Astrocyte (in vitro differentiated cells and primary cell): ENCODE data around the gene ANKRD9. TPM values are rescaled to one million over a fixed set of nuclear protein-coding genes. Genes with fewer than 3 reads are reported as not detected.

Experiments
- DNase-seq: peaks from one replicate; pipeline ENCODE4 v3.0.0-alpha.2; 2010; ENCODE audit warnings: low read depth
- FAIRE-seq: peaks from 2 replicates; lab custom pipeline; 2011; peaks lifted over from hg19 to GRCh38; lab: Jason Lieb, UNC
- H2AFZ ChIP-seq: 2 replicates; pipeline ENCODE4 v1.6.0; 2012; ENCODE audit warnings: low read depth, low read length, inconsistent platforms
- H3K27ac ChIP-seq: 2 replicates; pipeline ENCODE4 v1.5.1; 2011; ENCODE audit warnings: low read depth, low read length, inconsistent platforms
- H3K27me3 ChIP-seq: 2 replicates; pipeline ENCODE4 v1.6.0; 2011; ENCODE audit warnings: low read length, inconsistent platforms; ENCODE audit not compliant: insufficient read depth
- H3K36me3 ChIP-seq: 2 replicates; pipeline ENCODE4 v1.5.1; 2011; ENCODE audit warnings: low read length, inconsistent platforms; ENCODE audit not compliant: insufficient read depth
- H3K4me1 ChIP-seq: 2 replicates; pipeline ENCODE4 v1.5.1; 2011; ENCODE audit warnings: low read length, inconsistent platforms; ENCODE audit not compliant: insufficient read depth
- H3K4me2 ChIP-seq: 2 replicates; pipeline ENCODE4 v1.6.0; 2012; ENCODE audit warnings: low read length, inconsistent platforms
- H3K4me3 ChIP-seq: 2 replicates; pipeline ENCODE4 v1.5.1; 2011; ENCODE audit warnings: low read depth, mild to moderate bottlenecking, low read length, inconsistent platforms; ENCODE audit not compliant: insufficient read depth
- H3K79me2 ChIP-seq: 2 replicates; pipeline ENCODE4 v1.6.0; 2012; ENCODE audit warnings: mild to moderate bottlenecking, low read length, inconsistent platforms; ENCODE audit not compliant: insufficient read depth
- H3K9ac ChIP-seq: 2 replicates; pipeline ENCODE4 v1.6.0; 2012; ENCODE audit warnings: mild to moderate bottlenecking, low read length, inconsistent platforms
- H3K9me3 ChIP-seq: 2 replicates; pipeline ENCODE4 v1.5.1; 2012; ENCODE audit warnings: low read depth, mild to moderate bottlenecking, low read length, inconsistent platforms; ENCODE audit not compliant: insufficient read depth
- H4K20me1 ChIP-seq: 2 replicates; pipeline ENCODE4 v1.6.0; 2012; ENCODE audit warnings: low read length, inconsistent platforms; ENCODE audit not compliant: insufficient read depth
- H3K27ac Mint-ChIP-seq: one replicate; pipeline ENCODE4 v1.8.0; 2021; ENCODE audit warnings: mild to moderate bottlenecking, mixed read lengths; ENCODE audit not compliant: unreplicated experiment
- H3K27me3 Mint-ChIP-seq: one replicate; pipeline ENCODE4 v1.8.0; 2021; ENCODE audit warnings: low read depth, mixed read lengths; ENCODE audit not compliant: unreplicated experiment
- H3K36me3 Mint-ChIP-seq: one replicate; pipeline ENCODE4 v1.8.0; 2021; ENCODE audit warnings: low read depth, mixed read lengths; ENCODE audit not compliant: unreplicated experiment
- H3K4me1 Mint-ChIP-seq: one replicate; pipeline ENCODE4 v1.8.0; 2021; ENCODE audit warnings: low read depth, mixed read lengths; ENCODE audit not compliant: unreplicated experiment
- H3K4me3 Mint-ChIP-seq: one replicate; pipeline ENCODE4 v1.8.0; 2021; ENCODE audit warnings: mild to moderate bottlenecking, moderate library complexity, mixed read lengths; ENCODE audit not compliant: unreplicated experiment
- H3K9me3 Mint-ChIP-seq: one replicate; pipeline ENCODE4 v1.8.0; 2021; ENCODE audit warnings: mild to moderate bottlenecking, mixed read lengths; ENCODE audit not compliant: unreplicated experiment
- EZH2 ChIP-seq: IDR thresholded peaks from 2 replicates; pipeline ENCODE4 v1.6.1; 2012; ENCODE audit warnings: mild to moderate bottlenecking, low read length, inconsistent platforms; ENCODE audit not compliant: insufficient read depth
- total RNA-seq: library from RNA; stranded (reverse); gene quantifications from 2 replicates; pipeline ENCODE4 v1.2.1, GENCODE V29; 2021
- TF ChIP-seq, protein P1 (sequence below): IDR thresholded peaks from 2 replicates; pipeline ENCODE4 v1.5.1; 2011; ENCODE audit warnings: low read depth, mild to moderate bottlenecking, inconsistent platforms, low read length, moderate library complexity; ENCODE audit not compliant: insufficient read depth

The ANKRD9 gene
- total RNA-seq, 1 donor from 2014 or later, result 9.4 TPM

- peak overlapping the region; percentile 72 for H3K9ac ChIP-seq
- no peaks in the 10 kb centered on the region for H3K9me3 ChIP-seq
- H3K4me2 ChIP-seq, result peak overlapping the region; percentile 97
- H3K4me3 ChIP-seq, result peak overlapping the region; percentile 59
- H4K20me1 ChIP-seq, result no peaks in the 10 kb centered on the region
- H3K27ac ChIP-seq, result no peak overlapping the region
- H3K9me3 Mint-ChIP-seq, result no peaks in the 10 kb centered on the region
- peaks cover 4% of the 10 kb centered on the region for H3K4me1 ChIP-seq
- H3K36me3 ChIP-seq, result no peaks in the 10 kb centered on the region
- no peaks in the 10 kb centered on the region for H3K4me1 Mint-ChIP-seq
- no peaks in the 10 kb centered on the region for H3K36me3 Mint-ChIP-seq
- H3K79me2 ChIP-seq, result no peaks in the 10 kb centered on the region
- peak overlapping the region; percentile 99 for H2AFZ ChIP-seq
- peak overlapping the region; percentile 80 for H3K4me3 Mint-ChIP-seq
- TF ChIP-seq EZH2, result no peak
- no peak overlapping the region for H3K27ac Mint-ChIP-seq
- peaks cover 7% of the 10 kb centered on the region for H3K27me3 Mint-ChIP-seq
- FAIRE-seq (no peak), DNase-seq (no peak)
- H3K27me3 ChIP-seq, result no peaks in the 10 kb centered on the region
These were observed 8.0 kb upstream of the ANKRD9 start for GRCh38 chr14:102517392-102518062.

DNA sequence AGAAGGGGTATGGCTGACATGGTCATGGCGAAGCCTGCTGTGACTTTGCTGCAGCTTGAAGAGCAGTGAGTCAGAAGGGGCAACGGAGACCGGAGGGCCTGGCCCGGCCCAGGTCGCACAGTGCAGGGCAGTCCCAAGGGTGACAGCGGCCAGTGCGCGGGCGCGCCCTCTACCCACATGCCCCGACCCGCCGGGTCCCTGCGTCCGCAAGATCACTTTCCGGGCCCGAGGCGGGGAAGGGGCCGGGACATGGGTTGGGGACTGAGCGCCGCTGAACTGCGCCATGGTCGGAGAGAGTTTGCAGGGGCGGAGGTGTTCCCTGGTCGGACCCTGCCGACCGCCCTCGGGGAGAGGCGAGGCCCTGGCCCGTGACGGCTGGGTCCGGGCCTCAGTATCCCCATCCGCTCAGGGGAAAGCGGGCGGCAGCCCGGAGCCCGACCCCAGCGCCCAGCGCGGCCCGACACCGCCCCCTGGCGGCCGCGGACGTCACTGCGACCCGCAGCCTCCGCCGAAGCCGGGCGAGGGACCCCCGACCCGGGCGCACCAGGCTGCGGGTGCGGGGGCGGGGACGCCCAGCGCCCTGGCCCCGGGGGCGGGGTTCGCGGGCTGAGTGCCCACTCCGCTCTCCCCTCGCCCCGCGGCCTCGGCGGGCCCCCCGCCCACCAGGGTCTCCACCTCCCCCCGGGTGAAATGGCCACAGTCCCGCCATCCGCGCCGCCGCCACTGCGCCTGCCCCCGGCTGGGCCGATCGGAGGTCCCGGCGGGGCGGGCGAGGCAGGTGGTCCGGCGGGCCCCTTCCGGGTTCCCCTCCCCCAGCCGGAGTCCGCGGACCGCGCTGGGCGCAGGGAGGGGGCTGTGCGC lies 7.2 kb upstream of the ANKRD9 start:
- Mint-ChIP-seq H3K27me3 (peaks cover 7% of the 10 kb centered on the region), H3K9me3 (no peaks in the 10 kb centered on the region), H3K36me3 (no peaks in the 10 kb centered on the region), H3K4me1 (no peaks in the 10 kb centered on the region), H3K27ac (no peak overlapping the region), H3K4me3 (peak overlapping the region; percentile 87)
- Histone ChIP-seq H3K4me3 (peak overlapping the region; percentile 59), H3K4me1 (peaks cover 4% of the 10 kb centered on the region), H4K20me1 (no peaks in the 10 kb centered on the region), H3K27ac (no peak overlapping the region), H3K4me2 (peak overlapping the region; percentile 97), H2AFZ (peak overlapping the region; percentile 99), H3K9ac (peak overlapping the region; percentile 72), H3K27me3 (no peaks in the 10 kb centered on the region), H3K79me2 (no peaks in the 10 kb centered on the region), H3K36me3 (no peaks in the 10 kb centered on the region), H3K9me3 (no peaks in the 10 kb centered on the region)
- TF ChIP-seq, protein P1, sequence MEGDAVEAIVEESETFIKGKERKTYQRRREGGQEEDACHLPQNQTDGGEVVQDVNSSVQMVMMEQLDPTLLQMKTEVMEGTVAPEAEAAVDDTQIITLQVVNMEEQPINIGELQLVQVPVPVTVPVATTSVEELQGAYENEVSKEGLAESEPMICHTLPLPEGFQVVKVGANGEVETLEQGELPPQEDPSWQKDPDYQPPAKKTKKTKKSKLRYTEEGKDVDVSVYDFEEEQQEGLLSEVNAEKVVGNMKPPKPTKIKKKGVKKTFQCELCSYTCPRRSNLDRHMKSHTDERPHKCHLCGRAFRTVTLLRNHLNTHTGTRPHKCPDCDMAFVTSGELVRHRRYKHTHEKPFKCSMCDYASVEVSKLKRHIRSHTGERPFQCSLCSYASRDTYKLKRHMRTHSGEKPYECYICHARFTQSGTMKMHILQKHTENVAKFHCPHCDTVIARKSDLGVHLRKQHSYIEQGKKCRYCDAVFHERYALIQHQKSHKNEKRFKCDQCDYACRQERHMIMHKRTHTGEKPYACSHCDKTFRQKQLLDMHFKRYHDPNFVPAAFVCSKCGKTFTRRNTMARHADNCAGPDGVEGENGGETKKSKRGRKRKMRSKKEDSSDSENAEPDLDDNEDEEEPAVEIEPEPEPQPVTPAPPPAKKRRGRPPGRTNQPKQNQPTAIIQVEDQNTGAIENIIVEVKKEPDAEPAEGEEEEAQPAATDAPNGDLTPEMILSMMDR, result peak; percentile 40
- TF ChIP-seq EZH2, result no peak
- DNase-seq (no peak), FAIRE-seq (no peak)

DNA sequence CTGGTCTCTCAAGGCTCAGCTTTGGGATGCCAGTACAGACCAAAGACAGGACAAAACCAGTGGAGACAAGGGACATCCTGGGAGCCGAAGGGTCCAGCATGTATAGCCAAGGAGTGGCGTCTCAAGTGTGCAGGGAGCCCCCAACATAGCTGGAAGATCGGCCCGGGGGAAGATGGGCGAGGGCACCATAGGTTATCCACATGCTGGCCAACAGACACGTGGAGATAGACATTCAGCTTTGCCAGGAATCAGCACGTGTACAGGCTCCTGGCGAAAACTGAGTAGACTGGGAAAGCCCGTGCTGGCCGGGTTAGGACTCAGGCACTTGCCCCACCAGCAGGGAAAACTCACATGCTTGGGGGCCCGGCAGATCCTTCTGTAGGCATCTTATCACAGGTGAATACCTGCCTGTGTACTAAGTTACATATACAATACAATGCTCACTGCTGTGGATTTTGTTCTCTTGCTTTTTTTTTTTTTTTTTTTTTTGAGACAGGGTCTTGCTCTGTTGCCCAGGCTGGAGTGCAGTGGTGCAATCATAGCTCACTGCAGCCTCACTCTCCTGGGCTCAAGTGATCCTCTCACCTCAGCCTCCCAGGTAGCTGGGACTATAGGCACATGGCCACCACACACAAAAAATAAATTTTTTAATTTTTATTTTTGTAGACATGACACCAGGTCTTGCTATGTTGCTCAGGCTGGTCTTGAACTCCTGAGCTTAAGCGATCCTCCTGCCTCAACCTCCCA lies 5.6 kb upstream of the ANKRD9 start:
- H3K27ac ChIP-seq, result no peak overlapping the region
- no peaks in the 10 kb centered on the region for H3K79me2 ChIP-seq
- peaks cover 4% of the 10 kb centered on the region for H3K4me1 ChIP-seq
- TF ChIP-seq, protein P1, result no peak
- TF ChIP-seq EZH2, result no peak
- FAIRE-seq, result no peak
- no peaks in the 10 kb centered on the region for H3K9me3 ChIP-seq
- Mint-ChIP-seq H3K9me3 (no peaks in the 10 kb centered on the region), H3K4me1 (no peaks in the 10 kb centered on the region), H3K36me3 (no peaks in the 10 kb centered on the region), H3K27ac (no peak overlapping the region), H3K27me3 (peaks cover 7% of the 10 kb centered on the region), H3K4me3 (no peak overlapping the region)
- H4K20me1 ChIP-seq, result no peaks in the 10 kb centered on the region
- no peak overlapping the region for H3K9ac ChIP-seq
- no peak for DNase-seq
- H3K4me3 ChIP-seq, result no peak overlapping the region
- H3K36me3 ChIP-seq, result no peaks in the 10 kb centered on the region
- no peak overlapping the region for H2AFZ ChIP-seq
- H3K27me3 ChIP-seq, result no peaks in the 10 kb centered on the region
- H3K4me2 ChIP-seq, result no peak overlapping the region
